Liver (tissue), 3 donors: ENCODE data around the gene ZSCAN10.
A peak's percentile ranks its signal among the peaks of the same experiment; 100 is the strongest.

Experiments
- CTCF ChIP-seq: fragments of 150-350 bp; IDR thresholded peaks from 2 replicates; pipeline ENCODE4 v1.5.1; 2017; ENCODE audit warnings: improper control_type of control experiment, low read depth, low read length; ENCODE audit not compliant: missing input control
- HNF4A ChIP-seq, 2 donors: conservative IDR thresholded peaks; 2 replicates each; pipeline ENCODE4 v1.6.1; 2016; ENCODE audit warnings: antibody characterized with exemption in 2 of 2, mild to moderate bottlenecking in 2 of 2
- RAD21 ChIP-seq, 2 donors: IDR thresholded peaks; 2 replicates each; pipeline ENCODE4 v1.6.1; 2016; ENCODE audit warnings: antibody characterized with exemption in 2 of 2, mild to moderate bottlenecking in 2 of 2
- SP1 ChIP-seq: IDR thresholded peaks from 2 replicates; pipeline ENCODE4 v1.6.1; 2018; ENCODE audit warnings: antibody characterized with exemption, mild to moderate bottlenecking
- donor health status: healthy.
- donor health status: healthy.

GRCh38 chr16:3101018-3101840 lies 2.1 kb upstream of the ZSCAN10 start:
- TF ChIP-seq SP1 (no peak), CTCF (peak; percentile 40), RAD21 (IDR thresholded peaks at IDR 0.05) (peak in 1 of 2 donors; percentile 51), HNF4A (conservative IDR thresholded peaks at IDR 0.05) (no peak)
